Choroid plexus epithelial cell (primary cell): Measurements from ENCODE around the gene UHMK1.

Source experiments
- DNase-seq: peaks from one replicate; pipeline ENCODE4 v3.0.0-alpha.2; 2010; ENCODE audit warnings: low read depth
- H3K4me3 ChIP-seq: 2 replicates; pipeline ENCODE4 v1.5.1; 2011; ENCODE audit warnings: low read depth, mild to moderate bottlenecking, control low read depth, low read length, moderate library complexity
- CTCF ChIP-seq: conservative IDR thresholded peaks from 2 replicates; pipeline ENCODE4 v1.5.1; 2011; ENCODE audit warnings: low read depth, mild to moderate bottlenecking, control low read depth, inconsistent platforms, low read length, moderate library complexity

The UHMK1 gene

GRCh38 chr1:162548170-162548569 is 50.6 kb downstream of the UHMK1 start:
- no peak overlapping the region for H3K4me3 ChIP-seq
- peak; percentile 54 for DNase-seq
- no peak for TF ChIP-seq CTCF

GRCh38 chr1:162549001-162549400 is 51.4 kb downstream of the UHMK1 start:
- no peak for DNase-seq
- no peak overlapping the region for H3K4me3 ChIP-seq
- no peak for TF ChIP-seq CTCF

GRCh38 chr1:162550925-162551324 is 53.3 kb downstream of the UHMK1 start:
- no peak for DNase-seq
- no peak for TF ChIP-seq CTCF
- no peak overlapping the region for H3K4me3 ChIP-seq

GRCh38 chr1:162551969-162552683 is 54.5 kb downstream of the UHMK1 start:
- H3K4me3 ChIP-seq: no peak overlapping the region
- TF ChIP-seq CTCF: no peak
- DNase-seq: peak; percentile 54

GRCh38 chr1:162552684-162553252 is 55.1 kb downstream of the UHMK1 start:
- H3K4me3 ChIP-seq: no peak overlapping the region
- no peak for DNase-seq
- no peak for TF ChIP-seq CTCF

GRCh38 chr1:162554258-162554657 is 56.6 kb downstream of the UHMK1 start:
- no peak for DNase-seq
- no peak for TF ChIP-seq CTCF
- H3K4me3 ChIP-seq: no peak overlapping the region

- no peak for DNase-seq
- no peak overlapping the region for H3K4me3 ChIP-seq
- TF ChIP-seq CTCF: no peak
Observed at GRCh38 chr1:162557536-162557935, 59.9 kb downstream of the UHMK1 start.
